IMR-90 (cell line): ENCODE measurements around the gene HTR5A. TPM values are rescaled to one million over a fixed set of nuclear protein-coding genes. Genes with fewer than 3 reads are reported as not detected.

Experiments used
- ATAC-seq: fragments of 200-7000 bp; cut with Tn5 transposase; 2 replicates; pipeline ENCODE4 v1.9.1; 2020; ENCODE audit warnings: low read depth, mild to moderate bottlenecking, moderate library complexity
- BruUV-seq: library from RNA; stranded (reverse); fragments of 400-500 nt; replicated peaks from 2 replicates; lab custom pipeline; 2021; lab: Mats Ljungman, UMichigan
- CTCF ChIA-PET: fragments of 300-600 bp; formaldehyde crosslinking; extraction: SDS; loops from one replicate; lab custom pipeline; 2021; ENCODE audit warnings: antibody characterized with exemption; lab: Yijun Ruan, JAX
- POLR2A ChIA-PET: fragments of 300-600 bp; sonication (Branson Sonifier 250); formaldehyde crosslinking; loops from one replicate; lab custom pipeline; 2022; ENCODE audit warnings: antibody characterized with exemption; ENCODE audit not compliant: unreplicated experiment; lab: Charles Lee
- DNase-seq: peaks from one replicate; pipeline ENCODE4 v3.0.0; 2013
- H2AFZ ChIP-seq: replicated peaks from 2 replicates; pipeline ENCODE3; 2013; ENCODE audit warnings: low read length, mild to moderate bottlenecking; ENCODE audit not compliant: poor library complexity
- H2AK5ac ChIP-seq: 2 replicates; pipeline ENCODE4 v1.6.1; 2013; ENCODE audit warnings: low read depth, low read length, inconsistent platforms
- H2AK9ac ChIP-seq: replicated peaks from 2 replicates; pipeline ENCODE3; 2013; ENCODE audit warnings: mild to moderate bottlenecking, low read depth, low read length, moderate library complexity; ENCODE audit not compliant: poor library complexity
- H2BK120ac ChIP-seq: 2 replicates; pipeline ENCODE4 v1.6.1; 2013; ENCODE audit warnings: low read depth, low read length, inconsistent platforms
- H2BK15ac ChIP-seq: 3 replicates; pipeline ENCODE4 v1.6.1; 2013; ENCODE audit warnings: low read depth, low read length, inconsistent platforms
- H2BK20ac ChIP-seq: 2 replicates; pipeline ENCODE4 v1.6.1; 2013; ENCODE audit warnings: low read depth, mild to moderate bottlenecking, inconsistent platforms, low read length, moderate library complexity
- H2BK5ac ChIP-seq: 2 replicates; pipeline ENCODE4 v1.6.1; 2013; ENCODE audit warnings: mild to moderate bottlenecking, low read depth, low read length, inconsistent platforms; ENCODE audit not compliant: poor library complexity, severe bottlenecking
- H3K14ac ChIP-seq: replicated peaks from 2 replicates; pipeline ENCODE4 v1.6.1; 2013; ENCODE audit warnings: low read depth, low read length, inconsistent platforms
- H3K18ac ChIP-seq: 2 replicates; pipeline ENCODE4 v1.6.1; 2013; ENCODE audit warnings: low read depth, low read length, control low read depth
- H3K23ac ChIP-seq: 2 replicates; pipeline ENCODE4 v1.6.1; 2013; ENCODE audit warnings: low read depth, low read length, inconsistent platforms
- H3K27ac ChIP-seq: 2 replicates; pipeline ENCODE4 v1.5.1; 2013; ENCODE audit warnings: mild to moderate bottlenecking, control low read depth, low read length; ENCODE audit not compliant: insufficient read depth
- H3K27me3 ChIP-seq: 2 replicates; pipeline ENCODE4 v1.6.1; 2013; ENCODE audit warnings: low read length; ENCODE audit not compliant: control insufficient read depth, insufficient read depth
- H3K36me3 ChIP-seq: 2 replicates; pipeline ENCODE4 v1.6.1; 2013; ENCODE audit warnings: low read length, mixed read lengths; ENCODE audit not compliant: control insufficient read depth, insufficient read depth
- H3K4ac ChIP-seq: 2 replicates; pipeline ENCODE4 v1.6.1; 2013; ENCODE audit warnings: low read depth, low read length, inconsistent platforms
- H3K4me1 ChIP-seq: 2 replicates; pipeline ENCODE4 v1.6.1; 2013; ENCODE audit warnings: low read length, mixed read lengths; ENCODE audit not compliant: control insufficient read depth, insufficient read depth
- H3K4me2 ChIP-seq: 2 replicates; pipeline ENCODE4 v1.6.1; 2013; ENCODE audit warnings: low read depth, mild to moderate bottlenecking, control low read depth, low read length, moderate library complexity
- H3K4me3 ChIP-seq: 2 replicates; pipeline ENCODE4 v1.5.1; 2013; ENCODE audit warnings: low read depth, mild to moderate bottlenecking, control low read depth, low read length, moderate library complexity; ENCODE audit not compliant: insufficient read depth
- H3K56ac ChIP-seq: 2 replicates; pipeline ENCODE4 v1.6.1; 2013; ENCODE audit warnings: low read length, inconsistent platforms; ENCODE audit not compliant: insufficient read depth; ENCODE audit errors: extremely low read depth
- H3K79me1 ChIP-seq, 2 experiments: 2 replicates each; pipeline ENCODE4 v1.6.1; 2013; ENCODE audit warnings: low read length in 2 of 2, inconsistent platforms in 1 of 2, low read depth in 1 of 2
- H3K9ac ChIP-seq: 2 replicates; pipeline ENCODE4 v1.6.1; 2013; ENCODE audit warnings: low read depth, low read length, control low read depth
- H3K9me1 ChIP-seq: 2 replicates; pipeline ENCODE4 v1.6.1; 2013; ENCODE audit warnings: low read length, inconsistent platforms; ENCODE audit not compliant: insufficient read depth
- H3K9me3 ChIP-seq: 2 replicates; pipeline ENCODE4 v1.6.1; 2013; ENCODE audit warnings: low read length; ENCODE audit not compliant: control insufficient read depth, insufficient read depth
- H4K20me1 ChIP-seq: 2 replicates; pipeline ENCODE4 v1.6.1; 2013; ENCODE audit warnings: low read length, inconsistent platforms; ENCODE audit not compliant: insufficient read depth
- H4K5ac ChIP-seq: 2 replicates; pipeline ENCODE4 v1.6.1; 2013; ENCODE audit warnings: mild to moderate bottlenecking, low read depth, low read length, control low read depth
- H4K8ac ChIP-seq, 2 experiments: 2 replicates each; pipeline ENCODE4 v1.6.1; 2013; ENCODE audit warnings: low read depth in 2 of 2, low read length in 2 of 2, control low read depth in 1 of 2, inconsistent platforms in 1 of 2
- H4K91ac ChIP-seq: 2 replicates; pipeline ENCODE4 v1.6.1; 2013; ENCODE audit warnings: low read depth, low read length, inconsistent platforms; ENCODE audit not compliant: insufficient read depth
- BHLHE40 ChIP-seq: fragments of 150-350 bp; IDR thresholded peaks from 2 replicates; pipeline ENCODE4 v1.6.1; 2016; ENCODE audit warnings: mild to moderate bottlenecking, low read depth, low read length
- CEBPB ChIP-seq: IDR thresholded peaks from 2 replicates; pipeline ENCODE4 v1.6.1; 2012; ENCODE audit warnings: low read depth, low read length, improper control_type of control experiment
- CHD1 ChIP-seq: IDR thresholded peaks from 2 replicates; pipeline ENCODE4 v1.6.1; 2012; ENCODE audit warnings: low read depth, low read length, improper control_type of control experiment
- FOS ChIP-seq: fragments of 150-350 bp; IDR thresholded peaks from 2 replicates; pipeline ENCODE4 v1.6.1; 2016; ENCODE audit warnings: low read depth, low read length
- MAFK ChIP-seq: IDR thresholded peaks from 2 replicates; pipeline ENCODE4 v1.6.1; 2012; ENCODE audit warnings: low read depth, low read length, improper control_type of control experiment
- MAZ ChIP-seq: IDR thresholded peaks from 2 replicates; pipeline ENCODE4 v1.6.1; 2012; ENCODE audit warnings: low read depth, mild to moderate bottlenecking, low read length, improper control_type of control experiment, moderate library complexity, borderline replicate concordance
- MXI1 ChIP-seq: IDR thresholded peaks from 2 replicates; pipeline ENCODE4 v1.6.1; 2012; ENCODE audit warnings: low read depth, mild to moderate bottlenecking, low read length, moderate library complexity, borderline replicate concordance
- NFE2L2 ChIP-seq: fragments of 150-350 bp; IDR thresholded peaks from 2 replicates; pipeline ENCODE4 v1.6.1; 2016; ENCODE audit warnings: low read depth, mild to moderate bottlenecking, low read length
- POLR2A ChIP-seq: IDR thresholded peaks from 2 replicates; pipeline ENCODE4 v1.6.1; 2012; ENCODE audit warnings: mild to moderate bottlenecking, low read depth, low read length
- RAD21 ChIP-seq: IDR thresholded peaks from 2 replicates; pipeline ENCODE4 v1.6.1; 2012; ENCODE audit warnings: low read length, improper control_type of control experiment
- RCOR1 ChIP-seq: IDR thresholded peaks from 2 replicates; pipeline ENCODE4 v1.6.1; 2012; ENCODE audit warnings: mild to moderate bottlenecking, low read length, improper control_type of control experiment; ENCODE audit not compliant: insufficient replicate concordance
- RFX5 ChIP-seq: IDR thresholded peaks from 2 replicates; pipeline ENCODE4 v1.8.0; 2012; ENCODE audit warnings: low read depth, mild to moderate bottlenecking, low read length, moderate library complexity
- SMC3 ChIP-seq: fragments of 150-350 bp; IDR thresholded peaks from 2 replicates; pipeline ENCODE4 v1.6.1; 2016; ENCODE audit warnings: low read depth, mild to moderate bottlenecking, antibody characterized with exemption, low read length, moderate library complexity
- WGBS, 2 experiments: methylation state at CpG; one replicate each; pipeline versions ENCODE4 v1.1.5 to v1.1.7; 2013; ENCODE audit warnings: missing lambda C conversion rate in 2 of 2; ENCODE audit not compliant: insufficient read length in 1 of 2; ENCODE audit errors: extremely low coverage in 2 of 2; 5-methylcytosine and 5-hydroxymethylcytosine counted together
- dilution Hi-C: fragments of 300-500 bp; cut with HindIII; formaldehyde crosslinking; loops from one replicate; pipeline ENCODE4 v1.14.3; 2018; ENCODE audit warnings: low sequenced_read_pairs; ENCODE audit not compliant: unreplicated experiment
- in situ Hi-C: fragments of 300-500 bp; cut with MboI; formaldehyde crosslinking; loops from 3 replicates; pipeline ENCODE4 v1.14.3; 2019; ENCODE audit warnings: low sequenced_read_pairs, inconsistent platforms, mixed read lengths
- intact Hi-C: fragments of 100-400 bp; cut with micrococcal nuclease; formaldehyde crosslinking; loops from 2 replicates; pipeline ENCODE4 v1.10.0; 2022
- polyA plus RNA-seq, 3 experiments: library from polyadenylated mRNA; depleted of rRNA; stranded (reverse); fragments of >200 nt; gene quantifications; 2 replicates each; pipeline ENCODE4 v1.2.3, GENCODE V29; 2012; ENCODE audit warnings: low replicate concordance in 1 of 3
- total RNA-seq: library from RNA; depleted of rRNA; stranded (reverse); fragments of >200 nt; gene quantifications from 2 replicates; pipeline ENCODE4 v1.2.3, GENCODE V29; 2012
- TF ChIP-seq, protein P1 (sequence below): conservative IDR thresholded peaks from 2 replicates; pipeline ENCODE4 v1.5.1; 2012; ENCODE audit warnings: mild to moderate bottlenecking, low read depth, low read length, improper control_type of control experiment
- TF ChIP-seq, protein P2 (sequence below): fragments of 150-350 bp; IDR thresholded peaks from 2 replicates; pipeline ENCODE4 v1.6.1; 2016; ENCODE audit warnings: low read depth, mild to moderate bottlenecking, low read length, moderate library complexity, borderline replicate concordance
- TF ChIP-seq, protein P3 (sequence below): fragments of 150-350 bp; IDR thresholded peaks from 2 replicates; pipeline ENCODE4 v1.6.1; 2017; ENCODE audit warnings: mild to moderate bottlenecking, antibody characterized with exemption, low read length, low read depth

The HTR5A gene
- total and polyA plus RNA-seq, 2 of the 4 experiments (the other 2 are of a cell fraction) = not detected

DNA sequence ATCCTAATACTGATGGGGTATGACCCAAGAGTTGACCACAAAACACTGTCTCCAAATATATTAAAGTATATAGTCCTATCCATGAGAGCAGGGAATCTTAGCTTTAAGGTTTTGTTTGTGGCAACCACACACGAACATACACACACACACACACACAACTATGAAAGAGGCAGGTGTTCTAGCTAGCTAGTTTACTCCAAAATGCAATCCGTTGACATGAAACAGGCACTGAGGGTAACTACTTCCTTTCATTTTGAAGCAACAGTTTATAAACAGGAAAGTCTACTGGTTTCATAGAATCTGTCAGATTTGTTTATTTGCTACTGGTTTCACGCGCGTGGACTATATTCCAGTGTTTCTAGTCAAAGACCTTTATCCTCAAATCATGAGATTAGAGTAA lies 14.8 kb downstream of the HTR5A start:
- Histone ChIP-seq H3K9me3 (peaks cover 3% of the 10 kb centered on the region; the same call in 1 of the 2 replicates), H2BK20ac (no peak overlapping the region), H3K4me2 (no peak overlapping the region), H3K56ac (no peak overlapping the region), H2AK9ac (no peak overlapping the region), H3K4me1 (no peaks in the 10 kb centered on the region), H3K14ac (no peak overlapping the region), H3K23ac (no peak overlapping the region), H2BK15ac (no peak overlapping the region), H3K4me3 (no peak overlapping the region), H2AK5ac (no peak overlapping the region), H3K79me1 (no peaks in the 10 kb centered on the region), H2AFZ (no peak overlapping the region), H4K91ac (no peak overlapping the region), H2BK5ac (no peak overlapping the region), H4K20me1 (no peaks in the 10 kb centered on the region), H4K5ac (no peak overlapping the region), H3K9ac (no peak overlapping the region), H4K8ac (no peak overlapping the region), H3K36me3 (no peaks in the 10 kb centered on the region), H3K4ac (no peak overlapping the region), H3K27ac (no peak overlapping the region), H2BK120ac (no peak overlapping the region), H3K9me1 (no peaks in the 10 kb centered on the region), H3K27me3 (no peaks in the 10 kb centered on the region), H3K18ac (no peak overlapping the region)
- in situ Hi-C loops (no loop called here), intact Hi-C loops (no loop called here), dilution Hi-C loops (no loop called here)
- no CpG with 5 or more reads among the region's 5 CpGs for WGBS, 2 experiments
- CTCF ChIA-PET = no interaction called here
- BruUV-seq = no TSS peak
- POLR2A ChIA-PET = no interaction called here
- TF ChIP-seq MAFK = no peak
- TF ChIP-seq SMC3 = no peak
- no peak for TF ChIP-seq NFE2L2
- no peak for TF ChIP-seq POLR2A
- no peak for TF ChIP-seq CHD1
- TF ChIP-seq, protein P1, sequence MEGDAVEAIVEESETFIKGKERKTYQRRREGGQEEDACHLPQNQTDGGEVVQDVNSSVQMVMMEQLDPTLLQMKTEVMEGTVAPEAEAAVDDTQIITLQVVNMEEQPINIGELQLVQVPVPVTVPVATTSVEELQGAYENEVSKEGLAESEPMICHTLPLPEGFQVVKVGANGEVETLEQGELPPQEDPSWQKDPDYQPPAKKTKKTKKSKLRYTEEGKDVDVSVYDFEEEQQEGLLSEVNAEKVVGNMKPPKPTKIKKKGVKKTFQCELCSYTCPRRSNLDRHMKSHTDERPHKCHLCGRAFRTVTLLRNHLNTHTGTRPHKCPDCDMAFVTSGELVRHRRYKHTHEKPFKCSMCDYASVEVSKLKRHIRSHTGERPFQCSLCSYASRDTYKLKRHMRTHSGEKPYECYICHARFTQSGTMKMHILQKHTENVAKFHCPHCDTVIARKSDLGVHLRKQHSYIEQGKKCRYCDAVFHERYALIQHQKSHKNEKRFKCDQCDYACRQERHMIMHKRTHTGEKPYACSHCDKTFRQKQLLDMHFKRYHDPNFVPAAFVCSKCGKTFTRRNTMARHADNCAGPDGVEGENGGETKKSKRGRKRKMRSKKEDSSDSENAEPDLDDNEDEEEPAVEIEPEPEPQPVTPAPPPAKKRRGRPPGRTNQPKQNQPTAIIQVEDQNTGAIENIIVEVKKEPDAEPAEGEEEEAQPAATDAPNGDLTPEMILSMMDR = no peak
- no peak for TF ChIP-seq BHLHE40
- no peak for TF ChIP-seq MXI1
- TF ChIP-seq RAD21 = no peak
- no peak for TF ChIP-seq RFX5
- TF ChIP-seq FOS = no peak
- TF ChIP-seq, protein P2, sequence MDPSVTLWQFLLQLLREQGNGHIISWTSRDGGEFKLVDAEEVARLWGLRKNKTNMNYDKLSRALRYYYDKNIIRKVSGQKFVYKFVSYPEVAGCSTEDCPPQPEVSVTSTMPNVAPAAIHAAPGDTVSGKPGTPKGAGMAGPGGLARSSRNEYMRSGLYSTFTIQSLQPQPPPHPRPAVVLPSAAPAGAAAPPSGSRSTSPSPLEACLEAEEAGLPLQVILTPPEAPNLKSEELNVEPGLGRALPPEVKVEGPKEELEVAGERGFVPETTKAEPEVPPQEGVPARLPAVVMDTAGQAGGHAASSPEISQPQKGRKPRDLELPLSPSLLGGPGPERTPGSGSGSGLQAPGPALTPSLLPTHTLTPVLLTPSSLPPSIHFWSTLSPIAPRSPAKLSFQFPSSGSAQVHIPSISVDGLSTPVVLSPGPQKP = no peak
- TF ChIP-seq, protein P3, sequence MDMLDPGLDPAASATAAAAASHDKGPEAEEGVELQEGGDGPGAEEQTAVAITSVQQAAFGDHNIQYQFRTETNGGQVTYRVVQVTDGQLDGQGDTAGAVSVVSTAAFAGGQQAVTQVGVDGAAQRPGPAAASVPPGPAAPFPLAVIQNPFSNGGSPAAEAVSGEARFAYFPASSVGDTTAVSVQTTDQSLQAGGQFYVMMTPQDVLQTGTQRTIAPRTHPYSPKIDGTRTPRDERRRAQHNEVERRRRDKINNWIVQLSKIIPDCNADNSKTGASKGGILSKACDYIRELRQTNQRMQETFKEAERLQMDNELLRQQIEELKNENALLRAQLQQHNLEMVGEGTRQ = no peak
- TF ChIP-seq MAZ = no peak
- no peak for TF ChIP-seq CEBPB
- no peak for TF ChIP-seq RCOR1
- ATAC-seq (no peak), DNase-seq (no peak)
